Dendritic cell treated with granulocyte-macrophage colony-stimulating factor and Interleukin-4, amounts not matched to agents 40 ng/mL and 50 ng/mL, for 4 days (primary cell): Measurements from ENCODE around the gene CEP126.

Source experiments
- H3K27ac Mint-ChIP-seq: one replicate; pipeline ENCODE4 v1.8.0; 2022; ENCODE audit warnings: mild to moderate bottlenecking, mixed read lengths
- H3K27me3 Mint-ChIP-seq: one replicate; pipeline ENCODE4 v1.8.0; 2022; ENCODE audit warnings: mild to moderate bottlenecking, mixed read lengths
- H3K36me3 Mint-ChIP-seq: one replicate; pipeline ENCODE4 v1.8.0; 2022; ENCODE audit warnings: low read depth, mixed read lengths
- H3K4me1 Mint-ChIP-seq: one replicate; pipeline ENCODE4 v1.8.0; 2022; ENCODE audit warnings: low read depth, mixed read lengths
- H3K4me3 Mint-ChIP-seq: one replicate; pipeline ENCODE4 v1.8.0; 2022; ENCODE audit warnings: mild to moderate bottlenecking, moderate library complexity, mixed read lengths
- H3K9me3 Mint-ChIP-seq: one replicate; pipeline ENCODE4 v1.8.0; 2022; ENCODE audit warnings: mixed read lengths
- intact Hi-C: fragments of 100-400 bp; cut with micrococcal nuclease; formaldehyde crosslinking; loops from one replicate; pipeline ENCODE4 v1.15.0; 2022

Gene CEP126

GRCh38 chr11:102010776-102011494 lies 96.1 kb downstream of the CEP126 start:
- Mint-ChIP-seq H3K4me3 (no peak overlapping the region), H3K4me1 (no peaks in the 10 kb centered on the region), H3K27ac (no peak overlapping the region), H3K36me3 (no peaks in the 10 kb centered on the region), H3K27me3 (peaks cover 22% of the 10 kb centered on the region), H3K9me3 (no peaks in the 10 kb centered on the region)
- intact Hi-C loops, result no loop called here

DNA sequence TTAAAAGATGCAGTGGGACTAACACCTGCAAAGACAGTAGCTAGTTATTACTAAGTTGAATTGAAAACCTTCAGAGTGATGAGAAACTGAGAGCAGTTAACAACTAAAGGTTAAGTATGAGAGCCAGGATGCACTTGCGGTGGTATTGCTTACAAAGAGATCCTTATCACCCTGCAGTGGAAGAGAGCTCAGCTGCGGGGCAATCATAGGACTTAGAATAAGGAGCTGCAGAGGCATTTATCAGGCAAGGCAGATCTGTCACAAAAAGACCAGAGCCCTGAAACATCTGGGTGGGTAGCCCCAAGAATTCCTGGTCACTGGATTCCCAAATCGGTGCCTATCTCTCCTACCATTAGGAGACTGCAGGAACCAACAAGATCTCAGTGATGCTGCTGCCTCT lies 98.1 kb downstream of the CEP126 start:
- no peak overlapping the region for H3K27ac Mint-ChIP-seq
- intact Hi-C loops, result no loop called here
- H3K4me3 Mint-ChIP-seq, result no peak overlapping the region
- no peaks in the 10 kb centered on the region for H3K9me3 Mint-ChIP-seq
- H3K27me3 Mint-ChIP-seq, result peaks cover 22% of the 10 kb centered on the region
- H3K4me1 Mint-ChIP-seq, result no peaks in the 10 kb centered on the region
- no peaks in the 10 kb centered on the region for H3K36me3 Mint-ChIP-seq

DNA sequence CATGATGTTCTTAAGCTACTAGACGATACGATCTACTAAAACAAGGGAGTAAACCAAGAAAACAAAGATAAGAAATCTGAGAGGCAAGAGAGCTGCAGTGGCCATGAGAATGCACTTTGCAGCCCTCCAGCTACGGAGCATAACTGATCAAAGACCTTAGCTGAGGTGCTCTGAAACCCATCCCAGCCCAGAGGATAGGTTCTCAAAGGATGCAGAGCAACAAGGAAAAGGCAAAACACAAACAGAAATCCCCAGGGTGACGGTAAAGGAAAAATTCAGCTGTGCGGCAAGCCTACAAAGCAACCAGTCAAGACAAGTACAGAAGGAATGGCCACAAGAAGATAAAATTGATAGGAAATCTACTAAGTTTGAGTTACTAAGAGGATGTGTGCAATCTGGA lies 99.9 kb downstream of the CEP126 start:
- Mint-ChIP-seq H3K27me3 (peaks cover 21% of the 10 kb centered on the region), H3K36me3 (no peaks in the 10 kb centered on the region), H3K4me1 (no peaks in the 10 kb centered on the region), H3K27ac (no peak overlapping the region), H3K9me3 (no peaks in the 10 kb centered on the region), H3K4me3 (no peak overlapping the region)
- intact Hi-C loops, result no loop called here

DNA sequence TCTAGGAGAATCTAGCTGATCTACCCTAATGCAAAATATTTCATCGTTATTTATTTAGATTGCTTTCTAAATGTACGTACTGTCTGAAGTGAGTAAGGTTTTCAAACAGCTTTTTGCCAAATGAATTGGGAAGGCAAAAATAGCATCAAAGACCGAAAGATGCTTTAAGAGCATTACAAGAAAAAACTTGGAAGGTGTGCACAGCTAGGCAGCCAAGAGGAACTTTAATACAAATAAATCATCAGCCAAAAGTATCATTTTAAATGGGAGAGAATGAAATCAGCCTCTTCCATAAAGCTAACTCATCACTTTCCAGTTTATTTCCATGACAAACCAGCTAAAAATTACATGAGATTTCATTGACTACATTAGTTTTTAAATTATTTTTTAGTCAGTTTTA lies 102.2 kb downstream of the CEP126 start:
- H3K4me3 Mint-ChIP-seq, result no peak overlapping the region
- intact Hi-C loops, result no loop called here
- peaks cover 5% of the 10 kb centered on the region for H3K27me3 Mint-ChIP-seq
- no peaks in the 10 kb centered on the region for H3K36me3 Mint-ChIP-seq
- H3K4me1 Mint-ChIP-seq, result no peaks in the 10 kb centered on the region
- no peak overlapping the region for H3K27ac Mint-ChIP-seq
- H3K9me3 Mint-ChIP-seq, result no peaks in the 10 kb centered on the region

DNA sequence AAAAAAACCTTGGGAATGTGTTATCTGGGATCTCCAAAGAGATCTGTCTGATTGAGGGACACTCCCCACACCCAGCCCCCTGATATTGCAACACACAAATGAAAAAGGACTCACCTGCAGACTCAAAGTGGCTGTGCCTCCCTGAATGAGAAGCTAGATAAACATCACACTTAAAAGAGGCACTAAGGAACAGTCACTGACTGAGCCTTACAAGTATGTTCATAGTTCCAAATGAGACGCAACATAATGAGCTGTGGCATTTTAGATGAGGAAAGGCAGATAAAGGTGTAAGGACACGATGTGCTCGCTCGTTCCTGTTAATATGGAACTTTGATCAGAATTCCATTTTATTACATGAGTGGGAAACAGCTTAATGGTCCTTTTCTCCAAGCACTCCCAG lies 111.4 kb downstream of the CEP126 start:
- intact Hi-C loops, result no loop called here
- H3K4me1 Mint-ChIP-seq, result no peaks in the 10 kb centered on the region
- H3K36me3 Mint-ChIP-seq, result no peaks in the 10 kb centered on the region
- no peak overlapping the region for H3K27ac Mint-ChIP-seq
- H3K27me3 Mint-ChIP-seq, result peaks cover 2% of the 10 kb centered on the region
- no peak overlapping the region for H3K4me3 Mint-ChIP-seq
- H3K9me3 Mint-ChIP-seq, result no peaks in the 10 kb centered on the region

GRCh38 chr11:102026959-102027358 lies 112.1 kb downstream of the CEP126 start:
- intact Hi-C loops, result no loop called here
- no peak overlapping the region for H3K4me3 Mint-ChIP-seq
- H3K27ac Mint-ChIP-seq, result no peak overlapping the region
- peaks cover 2% of the 10 kb centered on the region for H3K27me3 Mint-ChIP-seq
- H3K4me1 Mint-ChIP-seq, result no peaks in the 10 kb centered on the region
- no peaks in the 10 kb centered on the region for H3K36me3 Mint-ChIP-seq
- H3K9me3 Mint-ChIP-seq, result no peaks in the 10 kb centered on the region

GRCh38 chr11:102036757-102037156 lies 121.9 kb downstream of the CEP126 start:
- Mint-ChIP-seq H3K27ac (no peak overlapping the region), H3K36me3 (no peaks in the 10 kb centered on the region), H3K4me3 (no peak overlapping the region), H3K4me1 (no peaks in the 10 kb centered on the region), H3K9me3 (peaks cover 16% of the 10 kb centered on the region), H3K27me3 (no peaks in the 10 kb centered on the region)
- intact Hi-C loops, result no loop called here

- Mint-ChIP-seq H3K9me3 (no peaks in the 10 kb centered on the region), H3K27me3 (peaks cover 39% of the 10 kb centered on the region), H3K36me3 (no peaks in the 10 kb centered on the region), H3K4me3 (no peak overlapping the region), H3K27ac (no peak overlapping the region), H3K4me1 (no peaks in the 10 kb centered on the region)
- intact Hi-C loops, result no loop called here
Observed at GRCh38 chr11:102046841-102047240, 132.0 kb downstream of the CEP126 start.

DNA sequence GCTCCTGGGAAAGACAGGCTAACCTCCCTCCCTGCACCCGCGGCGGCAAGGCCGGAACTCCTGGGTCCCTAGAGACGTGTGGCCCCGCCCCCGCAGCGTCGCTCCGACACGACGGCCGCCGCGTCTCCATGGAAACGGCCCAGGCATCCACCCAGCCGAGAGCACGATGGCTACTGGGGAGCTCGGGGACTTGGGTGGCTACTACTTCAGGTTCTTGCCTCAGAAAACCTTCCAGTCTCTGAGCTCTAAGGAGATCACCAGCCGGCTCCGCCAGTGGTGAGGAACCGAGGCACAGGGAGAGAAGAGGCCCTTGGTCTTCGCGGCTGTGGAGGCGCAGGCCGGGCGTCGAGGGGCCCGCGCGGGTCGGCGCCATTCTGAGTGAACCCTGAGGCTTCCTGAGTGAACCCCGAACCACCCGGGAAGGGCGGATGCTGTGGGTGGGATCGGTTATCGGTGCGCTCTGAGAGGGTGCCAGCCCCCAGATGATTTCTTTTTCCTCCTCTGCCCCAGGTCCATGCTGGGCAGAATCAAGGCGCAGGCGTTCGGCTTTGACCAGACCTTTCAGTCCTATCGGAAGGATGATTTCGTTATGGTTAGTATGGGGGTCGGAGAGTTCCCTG lies 132.6 kb downstream of the CEP126 start, which contains the start of gene CFAP300:
Gene CFAP300, plus strand, starts transcription at position 133 of the 620 bp plus-strand sequence. Its CDS starts 34 bp downstream, at position 167.
- Mint-ChIP-seq H3K36me3 (no peaks in the 10 kb centered on the region), H3K4me1 (no peaks in the 10 kb centered on the region), H3K4me3 (no peak within 1 kb of the TSS), H3K27ac (no peak within 1 kb of the TSS), H3K9me3 (no peaks in the 10 kb centered on the region), H3K27me3 (peaks cover 39% of the 10 kb centered on the region)
- intact Hi-C loops, result no loop called here
